Activated CD8-positive, alpha-beta T cell treated with anti-CD3 and anti-CD28 coated beads, Interleukin-2, amount 10 ng/mL, durations not matched to agents 7 days and 5 days (primary cell): ENCODE results near the gene TRIM16. TPM values are rescaled to one million over a fixed set of nuclear protein-coding genes. Genes with fewer than 3 reads are reported as not detected.
"Not testable (repeated sequence)": the region's sequence is repeated elsewhere in the genome, so short reads cannot be mapped to it uniquely, and the experiment has no call there.

Source experiments
- ATAC-seq: fragments of 150-1000 bp; cut with Tn5 transposase; one replicate; pipeline ENCODE4 v1.10.0; 2021; ENCODE audit warnings: moderate library complexity
- CTCF ChIA-PET: fragments of 350-600 bp; sonication (Branson Sonifier 250); formaldehyde crosslinking; loops from one replicate; lab custom pipeline; 2021; ENCODE audit warnings: antibody characterized with exemption; lab: Charles Lee
- POLR2A ChIA-PET: fragments of 350-600 bp; sonication (Branson Sonifier 250); formaldehyde crosslinking; loops from one replicate; lab custom pipeline; 2021; ENCODE audit warnings: antibody characterized with exemption; lab: Charles Lee
- DNase-seq: peaks from one replicate; pipeline ENCODE4 v3.0.0-alpha.2; 2020
- H3K27ac Mint-ChIP-seq: one replicate; pipeline ENCODE4 v1.8.0; 2021; ENCODE audit warnings: mild to moderate bottlenecking, mixed read lengths
- H3K27me3 Mint-ChIP-seq: one replicate; pipeline ENCODE4 v1.8.0; 2021; ENCODE audit warnings: low read depth, mixed read lengths
- H3K36me3 Mint-ChIP-seq: one replicate; pipeline ENCODE4 v1.8.0; 2021; ENCODE audit warnings: low read depth, mixed read lengths
- H3K4me1 Mint-ChIP-seq: one replicate; pipeline ENCODE4 v1.8.0; 2021; ENCODE audit warnings: low read depth, mixed read lengths
- H3K4me3 Mint-ChIP-seq: one replicate; pipeline ENCODE4 v1.8.0; 2021; ENCODE audit warnings: mild to moderate bottlenecking, mixed read lengths
- H3K9me3 Mint-ChIP-seq: one replicate; pipeline ENCODE4 v1.8.0; 2022; ENCODE audit warnings: mixed read lengths; ENCODE audit not compliant: insufficient read depth
- total RNA-seq, 2 experiments: library from RNA; stranded (reverse); gene quantifications; one replicate each; pipeline ENCODE4 v1.2.3, GENCODE V29; 2021

The TRIM16 gene
- total RNA-seq, 2 experiments from 2014 or later: 10.0 to 11.9 TPM

- H3K27ac Mint-ChIP-seq, POLR2A ChIA-PET, H3K27me3 Mint-ChIP-seq, ATAC-seq, H3K4me1 Mint-ChIP-seq, CTCF ChIA-PET, H3K36me3 Mint-ChIP-seq, H3K4me3 Mint-ChIP-seq, H3K9me3 Mint-ChIP-seq, DNase-seq: not testable (repeated sequence)
These were observed 53.1 kb downstream of the TRIM16 start for GRCh38 chr17:15630930-15631453.

DNA sequence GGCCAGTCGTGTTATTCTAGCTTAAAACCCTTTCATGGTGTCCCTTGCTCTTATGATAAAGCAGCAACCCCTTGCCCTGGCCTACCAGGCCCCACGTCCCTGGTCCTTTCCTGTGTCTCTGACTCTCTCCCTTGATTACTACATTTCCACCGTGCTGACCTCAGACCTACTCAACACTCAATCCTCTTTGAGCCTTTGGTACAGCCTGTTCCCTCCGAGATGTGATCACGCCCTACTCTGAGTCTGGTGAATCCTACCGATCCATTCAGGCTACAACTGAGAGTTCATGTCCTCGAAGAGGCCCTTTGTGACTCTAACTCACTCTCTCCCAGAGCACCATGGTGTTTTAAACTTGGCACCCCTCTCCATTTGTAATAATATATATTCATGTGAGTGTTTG lies 54.1 kb downstream of the TRIM16 start:
- H3K4me1 Mint-ChIP-seq, DNase-seq, H3K36me3 Mint-ChIP-seq, CTCF ChIA-PET, H3K4me3 Mint-ChIP-seq, ATAC-seq, H3K27ac Mint-ChIP-seq, H3K9me3 Mint-ChIP-seq, POLR2A ChIA-PET, H3K27me3 Mint-ChIP-seq: not testable (repeated sequence)

GRCh38 chr17:15623661-15624209 lies 60.4 kb downstream of the TRIM16 start:
- DNase-seq, H3K36me3 Mint-ChIP-seq, H3K4me1 Mint-ChIP-seq, H3K4me3 Mint-ChIP-seq, H3K9me3 Mint-ChIP-seq, CTCF ChIA-PET, H3K27me3 Mint-ChIP-seq, ATAC-seq, H3K27ac Mint-ChIP-seq, POLR2A ChIA-PET: not testable (repeated sequence)

GRCh38 chr17:15623255-15623654 lies 60.9 kb downstream of the TRIM16 start:
- H3K36me3 Mint-ChIP-seq, H3K4me1 Mint-ChIP-seq, POLR2A ChIA-PET, H3K27me3 Mint-ChIP-seq, ATAC-seq, H3K27ac Mint-ChIP-seq, DNase-seq, H3K9me3 Mint-ChIP-seq, H3K4me3 Mint-ChIP-seq, CTCF ChIA-PET: not testable (repeated sequence)

DNA sequence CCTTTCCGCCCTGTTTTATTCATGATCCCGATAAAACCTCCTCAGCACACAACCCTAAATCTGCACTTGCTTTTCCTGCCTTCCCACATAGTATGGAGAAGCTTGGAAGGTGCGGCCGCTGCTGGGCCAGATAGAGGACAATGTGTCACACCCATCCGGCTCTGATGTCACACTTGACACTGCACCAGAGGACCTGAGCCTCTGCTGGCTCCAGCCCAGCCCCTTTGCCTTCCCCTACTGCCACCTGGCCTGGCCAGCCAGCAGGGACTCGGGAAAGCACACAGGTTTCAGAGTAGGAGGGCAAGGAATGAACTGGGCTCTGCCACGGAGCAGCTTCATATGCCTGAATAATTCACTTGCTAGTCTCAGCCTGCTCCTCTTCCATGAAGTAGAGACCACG lies 62.0 kb downstream of the TRIM16 start:
- H3K4me3 Mint-ChIP-seq, DNase-seq, H3K27me3 Mint-ChIP-seq, ATAC-seq, POLR2A ChIA-PET, H3K36me3 Mint-ChIP-seq, H3K27ac Mint-ChIP-seq, H3K9me3 Mint-ChIP-seq, CTCF ChIA-PET, H3K4me1 Mint-ChIP-seq: not testable (repeated sequence)

- H3K4me1 Mint-ChIP-seq, H3K9me3 Mint-ChIP-seq, H3K27ac Mint-ChIP-seq, DNase-seq, H3K27me3 Mint-ChIP-seq, CTCF ChIA-PET, H3K4me3 Mint-ChIP-seq, H3K36me3 Mint-ChIP-seq, ATAC-seq, POLR2A ChIA-PET: not testable (repeated sequence)
These were observed 64.6 kb downstream of the TRIM16 start, which contains the start of gene FBXW10B for GRCh38 chr17:15619331-15620058. TSS of gene FBXW10B (minus strand) at chr17:15619704. CDS start at chr17:15619512, 192 bp downstream.

- DNase-seq, H3K27ac Mint-ChIP-seq, ATAC-seq, H3K9me3 Mint-ChIP-seq, H3K4me1 Mint-ChIP-seq, H3K4me3 Mint-ChIP-seq, POLR2A ChIA-PET, H3K36me3 Mint-ChIP-seq, CTCF ChIA-PET, H3K27me3 Mint-ChIP-seq: not testable (repeated sequence)
These were observed 67.3 kb downstream of the TRIM16 start for GRCh38 chr17:15616828-15617227.

DNA sequence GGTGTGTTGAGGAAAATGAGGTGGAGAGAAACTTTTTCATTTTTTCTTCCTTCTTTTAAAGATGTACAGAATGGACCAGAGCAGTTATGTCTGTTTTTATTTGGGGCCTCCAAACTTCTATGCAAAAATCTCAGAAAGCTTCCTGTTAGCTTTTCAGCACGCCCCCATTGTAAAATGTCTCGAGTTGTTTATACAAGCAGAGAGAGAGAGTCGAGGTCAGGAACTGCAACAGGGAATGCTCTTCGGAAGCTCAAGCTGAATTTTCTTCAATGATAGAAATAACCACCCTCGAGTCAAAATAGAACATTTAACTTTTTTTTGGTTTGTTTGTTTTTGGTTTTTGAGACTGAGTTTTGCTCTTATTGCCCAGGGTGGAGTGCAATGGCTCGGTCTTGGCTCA lies 68.3 kb downstream of the TRIM16 start:
- H3K4me3 Mint-ChIP-seq, H3K27me3 Mint-ChIP-seq, H3K36me3 Mint-ChIP-seq, DNase-seq, CTCF ChIA-PET, H3K27ac Mint-ChIP-seq, H3K9me3 Mint-ChIP-seq, H3K4me1 Mint-ChIP-seq, POLR2A ChIA-PET, ATAC-seq: not testable (repeated sequence)

DNA sequence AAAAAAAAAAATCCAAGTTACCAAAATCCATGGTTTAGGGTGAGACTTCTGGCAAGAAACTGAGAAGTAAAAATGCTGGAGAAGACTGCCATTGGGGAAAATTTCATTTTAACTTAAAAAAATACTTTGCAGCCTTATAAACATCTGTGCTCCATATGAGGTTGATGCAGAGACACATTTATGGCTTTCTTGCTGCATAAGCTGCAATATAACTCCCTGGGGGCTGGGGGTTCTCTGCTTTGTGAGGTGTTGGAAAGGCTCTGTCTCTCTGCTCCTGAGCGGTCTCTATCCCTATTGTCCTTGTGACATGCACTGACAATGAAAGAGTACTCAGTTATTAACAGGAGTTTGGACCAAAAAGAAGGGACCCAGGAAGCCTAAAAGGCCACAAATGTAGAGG lies 71.0 kb downstream of the TRIM16 start:
- DNase-seq, H3K9me3 Mint-ChIP-seq, H3K27ac Mint-ChIP-seq, POLR2A ChIA-PET, H3K36me3 Mint-ChIP-seq, ATAC-seq, H3K4me1 Mint-ChIP-seq, H3K4me3 Mint-ChIP-seq, CTCF ChIA-PET, H3K27me3 Mint-ChIP-seq: not testable (repeated sequence)

- H3K4me3 Mint-ChIP-seq, DNase-seq, H3K27me3 Mint-ChIP-seq, H3K9me3 Mint-ChIP-seq, ATAC-seq, H3K27ac Mint-ChIP-seq, POLR2A ChIA-PET, CTCF ChIA-PET: not testable (repeated sequence)
- peaks cover 11% of the 10 kb centered on the region for H3K36me3 Mint-ChIP-seq
- H3K4me1 Mint-ChIP-seq: peaks cover 38% of the 10 kb centered on the region
These were observed 91.2 kb downstream of the TRIM16 start for GRCh38 chr17:15592960-15593359.

DNA sequence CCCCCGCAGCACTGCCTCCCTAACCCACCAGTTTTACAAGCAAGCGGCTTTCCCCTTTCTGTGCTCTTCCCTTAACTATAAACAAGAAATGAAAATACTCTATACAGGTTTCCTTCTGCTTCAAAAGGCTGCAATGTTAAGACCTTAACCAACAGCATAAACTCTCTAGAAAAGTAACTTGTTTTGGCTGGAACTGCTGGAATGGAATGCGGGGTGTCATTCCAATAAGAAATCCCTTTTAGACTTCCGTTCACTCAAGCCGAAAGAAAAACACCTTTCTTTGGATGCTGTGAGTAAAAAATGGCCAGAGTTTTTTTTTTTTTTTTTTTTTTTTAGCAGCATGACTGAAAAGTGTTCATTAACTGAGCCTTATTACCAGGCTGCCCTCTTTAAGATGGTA lies 92.1 kb downstream of the TRIM16 start:
- H3K9me3 Mint-ChIP-seq, H3K4me3 Mint-ChIP-seq, ATAC-seq, DNase-seq, CTCF ChIA-PET, H3K27me3 Mint-ChIP-seq: not testable (repeated sequence)
- peak overlapping the region; percentile 77 for H3K27ac Mint-ChIP-seq
- peaks cover 12% of the 10 kb centered on the region for H3K36me3 Mint-ChIP-seq
- POLR2A ChIA-PET: interaction anchor here (0.6 kb wide), 1 partner anchor 582 kb away, joined by 3 read pairs; no protein-coding TSS in a partner anchor
- H3K4me1 Mint-ChIP-seq: peaks cover 40% of the 10 kb centered on the region

DNA sequence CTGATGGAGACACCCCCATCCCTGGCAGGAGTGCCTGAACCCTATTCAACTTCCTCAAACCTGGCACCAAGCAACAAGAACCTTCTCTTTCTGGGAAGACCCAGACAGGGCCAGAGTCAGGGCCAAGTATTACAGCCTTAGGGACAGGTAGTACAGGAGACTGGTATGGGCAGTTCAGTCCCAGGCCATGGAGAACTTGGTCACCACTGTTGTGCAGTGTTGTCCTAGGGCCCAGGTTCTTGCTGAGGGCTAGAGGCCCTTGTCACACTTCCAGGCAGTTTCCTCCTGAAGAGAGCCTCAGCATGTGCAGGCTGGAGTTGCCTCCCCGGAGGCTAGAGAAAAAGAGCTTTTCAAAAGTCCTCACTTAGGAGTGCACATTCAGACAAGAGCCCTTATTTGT lies 93.3 kb downstream of the TRIM16 start:
- H3K9me3 Mint-ChIP-seq, DNase-seq, CTCF ChIA-PET, POLR2A ChIA-PET, ATAC-seq, H3K27me3 Mint-ChIP-seq: not testable (repeated sequence)
- Mint-ChIP-seq H3K36me3 (peaks cover 20% of the 10 kb centered on the region), H3K4me3 (peak overlapping the region; percentile 68), H3K27ac (peak overlapping the region; percentile 95), H3K4me1 (peaks cover 48% of the 10 kb centered on the region)
